Measurements from ENCODE around the gene ENTPD7.

The ENTPD7 gene

GRCh38 chr10:99659031-99659867 lies at the start of gene ENTPD7:
Gene ENTPD7 (plus strand): TSS chr10:99659509. CDS start chr10:99659957, 448 bp downstream.
- H3K27ac ChIP-seq, result peak within 1 kb of the TSS; percentile 79

GRCh38 chr10:99610221-99610620 lies 49.1 kb upstream of the ENTPD7 start:
- TF ChIP-seq CTCF (conservative IDR thresholded peaks at IDR 0.05), result no peak
- no peak for TF ChIP-seq ZFX (IDR thresholded peaks at IDR 0.05)
- H3K27ac ChIP-seq, result no peak overlapping the region

More at GRCh38 chr10:99659031-99659867, at the start of gene ENTPD7:
- TF ChIP-seq CTCF (conservative IDR thresholded peaks at IDR 0.05) (no peak), ZFX (IDR thresholded peaks at IDR 0.05) (no peak)

GRCh38 chr10:99611326-99611725 lies 48.0 kb upstream of the ENTPD7 start:
- no peak overlapping the region for H3K27ac ChIP-seq
- TF ChIP-seq ZFX (IDR thresholded peaks at IDR 0.05) (no peak), CTCF (conservative IDR thresholded peaks at IDR 0.05) (no peak)

- TF ChIP-seq CTCF (conservative IDR thresholded peaks at IDR 0.05), result peak; percentile 76
- TF ChIP-seq ZFX (IDR thresholded peaks at IDR 0.05), result no peak
Measured at GRCh38 chr10:99612167-99612831, 47.0 kb upstream of the ENTPD7 start.

GRCh38 chr10:99615426-99615825 lies 43.9 kb upstream of the ENTPD7 start:
- H3K27ac ChIP-seq, result no peak overlapping the region
- TF ChIP-seq CTCF (conservative IDR thresholded peaks at IDR 0.05) (no peak), ZFX (IDR thresholded peaks at IDR 0.05) (no peak)

More at GRCh38 chr10:99612167-99612831, 47.0 kb upstream of the ENTPD7 start:
- H3K27ac ChIP-seq, result no peak overlapping the region

- TF ChIP-seq ZFX (IDR thresholded peaks at IDR 0.05), result no peak
- no peak for TF ChIP-seq CTCF (conservative IDR thresholded peaks at IDR 0.05)
- no peak overlapping the region for H3K27ac ChIP-seq
Measured at GRCh38 chr10:99617696-99618095, 41.6 kb upstream of the ENTPD7 start.

Data from C4-2B (cell line).